ENCODE results near the gene PRDM2.

Gene PRDM2

DNA sequence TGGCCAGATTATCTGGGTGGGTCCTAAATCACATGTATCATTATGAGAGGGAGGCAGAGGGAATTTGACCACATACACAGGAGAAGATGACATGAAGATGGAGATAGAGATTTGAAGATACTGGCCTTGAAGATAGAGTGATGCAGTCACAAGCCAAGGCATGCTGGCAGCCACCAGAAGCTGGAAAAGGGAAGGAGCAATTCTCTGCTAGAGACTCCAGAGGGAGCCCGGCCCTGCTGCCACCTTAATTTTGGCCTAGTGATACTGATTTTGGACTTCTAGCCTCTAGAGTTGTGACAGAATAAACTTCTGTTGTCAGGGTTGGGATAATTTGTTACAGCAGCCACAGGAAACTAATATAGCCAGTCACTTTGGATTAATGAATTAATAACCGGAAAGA is 2.2 kb upstream of the PRDM2 start:
- H3F3A ChIP-seq (ENCODE audit: insufficient read depth, low read length), result 0 out of 2 replicates have a peak, but pooled peaks cover 12% of the 10 kb centered on the region
- no peak overlapping the region for H3K4me2 ChIP-seq (ENCODE audit: low read depth, low read length)
- H4K20me1 ChIP-seq (ENCODE audit: insufficient read depth, low read length), result no peaks in the 10 kb centered on the region
- 0 out of 2 replicates have a peak, but pooled peaks cover 4% of the 10 kb centered on the region for H3K4me1 ChIP-seq (ENCODE audit: low read length)
- no peak overlapping the region for H3K27ac ChIP-seq (ENCODE audit: low read length)
- no peaks in the 10 kb centered on the region for H3K79me2 ChIP-seq (ENCODE audit: low read length)
- no peak overlapping the region for H2AFZ ChIP-seq (ENCODE audit: low read length)
- TF ChIP-seq, protein P1, sequence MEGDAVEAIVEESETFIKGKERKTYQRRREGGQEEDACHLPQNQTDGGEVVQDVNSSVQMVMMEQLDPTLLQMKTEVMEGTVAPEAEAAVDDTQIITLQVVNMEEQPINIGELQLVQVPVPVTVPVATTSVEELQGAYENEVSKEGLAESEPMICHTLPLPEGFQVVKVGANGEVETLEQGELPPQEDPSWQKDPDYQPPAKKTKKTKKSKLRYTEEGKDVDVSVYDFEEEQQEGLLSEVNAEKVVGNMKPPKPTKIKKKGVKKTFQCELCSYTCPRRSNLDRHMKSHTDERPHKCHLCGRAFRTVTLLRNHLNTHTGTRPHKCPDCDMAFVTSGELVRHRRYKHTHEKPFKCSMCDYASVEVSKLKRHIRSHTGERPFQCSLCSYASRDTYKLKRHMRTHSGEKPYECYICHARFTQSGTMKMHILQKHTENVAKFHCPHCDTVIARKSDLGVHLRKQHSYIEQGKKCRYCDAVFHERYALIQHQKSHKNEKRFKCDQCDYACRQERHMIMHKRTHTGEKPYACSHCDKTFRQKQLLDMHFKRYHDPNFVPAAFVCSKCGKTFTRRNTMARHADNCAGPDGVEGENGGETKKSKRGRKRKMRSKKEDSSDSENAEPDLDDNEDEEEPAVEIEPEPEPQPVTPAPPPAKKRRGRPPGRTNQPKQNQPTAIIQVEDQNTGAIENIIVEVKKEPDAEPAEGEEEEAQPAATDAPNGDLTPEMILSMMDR (IDR thresholded peaks at IDR 0.05; ENCODE audit: low read length), result peak; percentile 14; the same call in 1 of the 2 replicates
- TF ChIP-seq EZH2phosphoT487 (IDR thresholded peaks at IDR 0.05; ENCODE audit: low read length), result no peak
- H3K9ac ChIP-seq (ENCODE audit: low read length), result no peak overlapping the region
- H3K9me2 ChIP-seq (replicated peaks; ENCODE audit: insufficient read depth, low read length), result no peaks in the 10 kb centered on the region
- H3K36me3 ChIP-seq (replicated peaks; ENCODE audit: insufficient read depth, low read length), result no peaks in the 10 kb centered on the region
- H3K27me3 ChIP-seq (replicated peaks; ENCODE audit: insufficient read depth, low read length), result no peaks in the 10 kb centered on the region
- H3K4me3 ChIP-seq (ENCODE audit: low read length), result no peak overlapping the region
- no peaks in the 10 kb centered on the region for H3K9me3 ChIP-seq (replicated peaks; ENCODE audit: insufficient read depth, low read length)
- no peak for DNase-seq

DNA sequence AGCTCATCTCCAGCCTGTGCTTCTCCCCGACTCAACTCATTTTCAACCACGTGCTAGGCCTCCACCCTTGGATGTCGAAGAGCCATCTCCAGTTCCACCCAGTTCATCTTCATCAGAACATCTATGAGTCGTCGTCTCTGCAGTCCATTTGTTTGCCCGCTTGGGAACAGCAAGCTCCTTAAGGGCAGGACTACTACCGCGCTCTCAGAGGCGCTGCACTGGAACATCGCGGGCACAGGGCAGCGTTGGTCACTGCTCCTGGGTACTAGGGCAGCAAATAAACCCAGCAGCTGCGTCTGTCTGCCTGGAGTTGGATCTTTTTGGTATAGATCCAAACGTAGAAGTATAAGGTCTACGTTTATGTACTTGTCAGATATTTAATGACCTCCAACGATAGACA is 478 bp upstream of the PRDM2 start:
- TF ChIP-seq, protein P1 (IDR thresholded peaks at IDR 0.05; ENCODE audit: low read length), result no peak
- no peak for TF ChIP-seq EZH2 (optimal IDR thresholded peaks at IDR 0.05; ENCODE audit: low read depth, low read length)
- no peak for TF ChIP-seq EZH2phosphoT487 (IDR thresholded peaks at IDR 0.05; ENCODE audit: low read length)
- Histone ChIP-seq H4K20me1 (ENCODE audit: insufficient read depth, low read length) (no peaks in the 10 kb centered on the region), H3K36me3 (replicated peaks; ENCODE audit: insufficient read depth, low read length) (no peaks in the 10 kb centered on the region), H3K4me1 (ENCODE audit: low read length) (peaks cover 10% of the 10 kb centered on the region), H3K27ac (ENCODE audit: low read length) (no peak overlapping the region), H3K4me2 (ENCODE audit: low read depth, low read length) (peak overlapping the region; percentile 55), H2AFZ (ENCODE audit: low read length) (peak overlapping the region; percentile 90), H3K4me3 (ENCODE audit: low read length) (peak overlapping the region; percentile 71), H3K9me3 (replicated peaks; ENCODE audit: insufficient read depth, low read length) (no peaks in the 10 kb centered on the region), H3K79me2 (ENCODE audit: low read length) (no peaks in the 10 kb centered on the region), H3K9ac (ENCODE audit: low read length) (peak overlapping the region; percentile 68), H3K27me3 (replicated peaks; ENCODE audit: insufficient read depth, low read length) (no peaks in the 10 kb centered on the region), H3K9me2 (replicated peaks; ENCODE audit: insufficient read depth, low read length) (no peaks in the 10 kb centered on the region), H3F3A (ENCODE audit: insufficient read depth, low read length) (0 out of 2 replicates have a peak, but pooled peaks cover 13% of the 10 kb centered on the region)
- no peak for DNase-seq

DNA sequence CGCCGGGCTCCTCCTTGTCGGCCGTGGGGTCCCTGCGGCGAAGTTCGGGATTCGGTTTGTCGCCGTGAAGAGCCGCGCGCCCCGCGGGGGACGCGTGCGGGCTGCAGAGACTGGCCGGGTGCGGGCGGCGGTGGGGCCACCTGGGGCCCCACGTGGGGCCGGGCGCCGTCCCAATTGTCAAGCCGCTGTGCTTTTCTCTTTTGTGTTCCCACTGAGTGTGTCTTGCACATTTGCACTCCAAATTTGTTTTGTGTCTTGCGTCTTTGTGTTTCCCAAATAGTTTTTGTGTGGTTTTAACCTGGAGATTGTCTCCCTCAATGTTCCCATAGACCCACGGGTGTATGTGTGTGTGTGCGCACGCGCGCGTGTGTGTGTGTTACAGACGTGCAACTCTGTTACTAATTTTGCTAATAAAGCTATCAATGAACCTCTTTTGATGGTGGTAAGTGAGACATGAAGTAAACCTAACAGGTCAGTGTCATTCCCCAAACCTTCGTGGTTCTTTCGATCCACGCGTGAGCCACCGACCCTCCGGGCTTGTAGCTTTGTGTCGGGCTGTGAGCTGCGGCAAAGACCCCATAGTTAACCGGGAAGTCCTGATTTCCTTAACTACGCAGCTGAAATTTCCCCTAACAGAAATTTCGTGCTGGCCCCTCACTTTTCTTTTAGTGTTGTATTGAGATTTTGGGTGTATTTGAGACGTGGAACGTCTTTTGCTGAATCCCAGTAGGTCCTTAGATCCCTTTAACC is 708 bp downstream of the PRDM2 start:
- TF ChIP-seq, protein P1 (IDR thresholded peaks at IDR 0.05; ENCODE audit: low read length), result no peak
- TF ChIP-seq EZH2phosphoT487 (IDR thresholded peaks at IDR 0.05; ENCODE audit: low read length), result no peak
- no peak for TF ChIP-seq EZH2 (optimal IDR thresholded peaks at IDR 0.05; ENCODE audit: low read depth, low read length)
- Histone ChIP-seq H3K9ac (ENCODE audit: low read length) (peak overlapping the region; percentile 32; the same call in 1 of the 2 replicates), H3K9me3 (replicated peaks; ENCODE audit: insufficient read depth, low read length) (no peaks in the 10 kb centered on the region), H3F3A (ENCODE audit: insufficient read depth, low read length) (peaks cover 21% of the 10 kb centered on the region; the same call in 1 of the 2 replicates), H2AFZ (ENCODE audit: low read length) (peak overlapping the region; percentile 92), H3K27ac (ENCODE audit: low read length) (no peak overlapping the region), H3K9me2 (replicated peaks; ENCODE audit: insufficient read depth, low read length) (no peaks in the 10 kb centered on the region), H3K4me1 (ENCODE audit: low read length) (peaks cover 19% of the 10 kb centered on the region), H3K4me3 (ENCODE audit: low read length) (peak overlapping the region; percentile 60), H3K4me2 (ENCODE audit: low read depth, low read length) (peak overlapping the region; percentile 74), H3K27me3 (replicated peaks; ENCODE audit: insufficient read depth, low read length) (no peaks in the 10 kb centered on the region), H3K36me3 (replicated peaks; ENCODE audit: insufficient read depth, low read length) (no peaks in the 10 kb centered on the region), H4K20me1 (ENCODE audit: insufficient read depth, low read length) (no peaks in the 10 kb centered on the region), H3K79me2 (ENCODE audit: low read length) (no peaks in the 10 kb centered on the region)
- peak; percentile 25 for DNase-seq
